Activated CD8-positive, alpha-beta memory T cell treated with anti-CD3 and anti-CD28 coated beads, Interleukin-2, amount 10 ng/mL, durations not matched to agents 7 days and 5 days (primary cell): Measurements from ENCODE around the gene CTNNBL1. TPM values are rescaled to one million over a fixed set of nuclear protein-coding genes. Genes with fewer than 3 reads are reported as not detected.

ENCODE experiments used
- ATAC-seq: fragments of 150-1000 bp; cut with Tn5 transposase; one replicate; pipeline ENCODE4 v1.10.0; 2021; ENCODE audit warnings: moderate library complexity
- CTCF ChIA-PET: fragments of 350-600 bp; sonication (Branson Sonifier 250); formaldehyde crosslinking; loops from one replicate; lab custom pipeline; 2021; ENCODE audit warnings: antibody characterized with exemption; lab: Charles Lee
- DNase-seq: peaks from one replicate; pipeline ENCODE4 v3.0.0-alpha.2; 2020
- H3K27ac Mint-ChIP-seq: one replicate; pipeline ENCODE4 v1.8.0; 2021; ENCODE audit warnings: mild to moderate bottlenecking, mixed read lengths
- H3K27me3 Mint-ChIP-seq: one replicate; pipeline ENCODE4 v1.8.0; 2021; ENCODE audit warnings: mixed read lengths
- H3K36me3 Mint-ChIP-seq: one replicate; pipeline ENCODE4 v1.8.0; 2021; ENCODE audit warnings: mild to moderate bottlenecking, mixed read lengths
- H3K4me1 Mint-ChIP-seq: one replicate; pipeline ENCODE4 v1.8.0; 2021; ENCODE audit warnings: mixed read lengths
- H3K4me3 Mint-ChIP-seq: one replicate; pipeline ENCODE4 v1.8.0; 2021; ENCODE audit warnings: mild to moderate bottlenecking, moderate library complexity, mixed read lengths
- H3K9me3 Mint-ChIP-seq: one replicate; pipeline ENCODE4 v1.8.0; 2022; ENCODE audit warnings: low read depth, mixed read lengths
- total RNA-seq, 2 experiments: library from RNA; stranded (reverse); gene quantifications; one replicate each; pipeline ENCODE4 v1.2.3, GENCODE V29; 2021

Gene CTNNBL1
- total RNA-seq, 2 experiments from 2014 or later = 79.8 to 90.2 TPM

GRCh38 chr20:37745553-37745952 lies 51.7 kb downstream of the CTNNBL1 start:
- CTCF ChIA-PET = interaction anchor here (1.5 kb wide), 1 partner anchor 247 kb away, joined by 3 read pairs; no protein-coding TSS in a partner anchor
- Mint-ChIP-seq H3K27ac (peak overlapping the region; percentile 87), H3K36me3 (peaks cover 27% of the 10 kb centered on the region), H3K4me3 (peak overlapping the region; percentile 35), H3K4me1 (peaks cover 27% of the 10 kb centered on the region), H3K9me3 (no peaks in the 10 kb centered on the region), H3K27me3 (no peaks in the 10 kb centered on the region)
- peak; percentile 94 for ATAC-seq
- DNase-seq = peak; percentile 61

GRCh38 chr20:37748015-37748414 lies 54.2 kb downstream of the CTNNBL1 start:
- DNase-seq (no peak), ATAC-seq (no peak)
- Mint-ChIP-seq H3K4me1 (peaks cover 24% of the 10 kb centered on the region), H3K36me3 (peaks cover 28% of the 10 kb centered on the region), H3K27ac (no peak overlapping the region), H3K4me3 (no peak overlapping the region), H3K9me3 (no peaks in the 10 kb centered on the region), H3K27me3 (no peaks in the 10 kb centered on the region)
- CTCF ChIA-PET = no interaction called here

GRCh38 chr20:37749218-37749617 lies 55.4 kb downstream of the CTNNBL1 start:
- CTCF ChIA-PET = interaction anchor here (1.0 kb wide), 1 partner anchor 18 kb away, joined by 3 read pairs; no protein-coding TSS in a partner anchor
- no peak for DNase-seq
- no peaks in the 10 kb centered on the region for H3K27me3 Mint-ChIP-seq
- H3K4me1 Mint-ChIP-seq = peaks cover 23% of the 10 kb centered on the region
- no peak for ATAC-seq
- no peak overlapping the region for H3K4me3 Mint-ChIP-seq
- no peak overlapping the region for H3K27ac Mint-ChIP-seq
- H3K9me3 Mint-ChIP-seq = no peaks in the 10 kb centered on the region
- H3K36me3 Mint-ChIP-seq = peaks cover 28% of the 10 kb centered on the region

GRCh38 chr20:37749620-37750403 lies 56.0 kb downstream of the CTNNBL1 start:
- H3K4me1 Mint-ChIP-seq = peaks cover 17% of the 10 kb centered on the region
- no peak for DNase-seq
- no peaks in the 10 kb centered on the region for H3K9me3 Mint-ChIP-seq
- peaks cover 29% of the 10 kb centered on the region for H3K36me3 Mint-ChIP-seq
- H3K27me3 Mint-ChIP-seq = no peaks in the 10 kb centered on the region
- no peak overlapping the region for H3K4me3 Mint-ChIP-seq
- no peak overlapping the region for H3K27ac Mint-ChIP-seq
- ATAC-seq = no peak
- CTCF ChIA-PET = no interaction called here

- Mint-ChIP-seq H3K9me3 (no peaks in the 10 kb centered on the region), H3K27me3 (no peaks in the 10 kb centered on the region), H3K4me1 (peaks cover 8% of the 10 kb centered on the region), H3K36me3 (peaks cover 17% of the 10 kb centered on the region), H3K27ac (no peak overlapping the region), H3K4me3 (no peak overlapping the region)
- CTCF ChIA-PET = interaction anchor here (1.0 kb wide), 1 partner anchor 32 kb away, joined by 3 read pairs; no protein-coding TSS in a partner anchor
- DNase-seq = no peak
- no peak for ATAC-seq
Measured at GRCh38 chr20:37755665-37756064, 61.8 kb downstream of the CTNNBL1 start.

- CTCF ChIA-PET = interaction anchor here (1.0 kb wide), 1 partner anchor 31 kb away, joined by 3 read pairs; no protein-coding TSS in a partner anchor
- no peak overlapping the region for H3K4me3 Mint-ChIP-seq
- DNase-seq = no peak
- ATAC-seq = no peak
- H3K27me3 Mint-ChIP-seq = no peaks in the 10 kb centered on the region
- peaks cover 16% of the 10 kb centered on the region for H3K36me3 Mint-ChIP-seq
- H3K4me1 Mint-ChIP-seq = peaks cover 8% of the 10 kb centered on the region
- no peak overlapping the region for H3K27ac Mint-ChIP-seq
- no peaks in the 10 kb centered on the region for H3K9me3 Mint-ChIP-seq
Measured at GRCh38 chr20:37756234-37756633, 62.4 kb downstream of the CTNNBL1 start.

GRCh38 chr20:37757550-37757949 lies 63.7 kb downstream of the CTNNBL1 start:
- ATAC-seq (no peak), DNase-seq (no peak)
- Mint-ChIP-seq H3K36me3 (peaks cover 13% of the 10 kb centered on the region), H3K4me1 (peaks cover 8% of the 10 kb centered on the region), H3K27ac (no peak overlapping the region), H3K27me3 (no peaks in the 10 kb centered on the region), H3K4me3 (no peak overlapping the region), H3K9me3 (no peaks in the 10 kb centered on the region)
- CTCF ChIA-PET = no interaction called here

GRCh38 chr20:37758332-37758731 lies 64.5 kb downstream of the CTNNBL1 start:
- H3K4me1 Mint-ChIP-seq = peaks cover 8% of the 10 kb centered on the region
- H3K36me3 Mint-ChIP-seq = peaks cover 13% of the 10 kb centered on the region
- ATAC-seq (no peak), DNase-seq (no peak)
- no peaks in the 10 kb centered on the region for H3K27me3 Mint-ChIP-seq
- CTCF ChIA-PET = no interaction called here
- H3K4me3 Mint-ChIP-seq = no peak overlapping the region
- no peak overlapping the region for H3K27ac Mint-ChIP-seq
- H3K9me3 Mint-ChIP-seq = no peaks in the 10 kb centered on the region

- no peak for DNase-seq
- H3K27me3 Mint-ChIP-seq = no peaks in the 10 kb centered on the region
- CTCF ChIA-PET = no interaction called here
- H3K4me1 Mint-ChIP-seq = peaks cover 8% of the 10 kb centered on the region
- no peak overlapping the region for H3K27ac Mint-ChIP-seq
- no peak for ATAC-seq
- no peak overlapping the region for H3K4me3 Mint-ChIP-seq
- no peaks in the 10 kb centered on the region for H3K9me3 Mint-ChIP-seq
- peaks cover 10% of the 10 kb centered on the region for H3K36me3 Mint-ChIP-seq
Measured at GRCh38 chr20:37759052-37759553, 65.3 kb downstream of the CTNNBL1 start.

GRCh38 chr20:37759761-37760209 lies 66.0 kb downstream of the CTNNBL1 start:
- Mint-ChIP-seq H3K4me3 (no peak overlapping the region), H3K36me3 (peaks cover 9% of the 10 kb centered on the region), H3K4me1 (peaks cover 8% of the 10 kb centered on the region), H3K9me3 (no peaks in the 10 kb centered on the region), H3K27ac (no peak overlapping the region), H3K27me3 (no peaks in the 10 kb centered on the region)
- DNase-seq (no peak), ATAC-seq (no peak)
- CTCF ChIA-PET = no interaction called here

GRCh38 chr20:37760322-37760721 lies 66.5 kb downstream of the CTNNBL1 start:
- no peak for DNase-seq
- H3K36me3 Mint-ChIP-seq = peaks cover 9% of the 10 kb centered on the region
- no peaks in the 10 kb centered on the region for H3K27me3 Mint-ChIP-seq
- H3K9me3 Mint-ChIP-seq = no peaks in the 10 kb centered on the region
- no peak overlapping the region for H3K27ac Mint-ChIP-seq
- H3K4me3 Mint-ChIP-seq = no peak overlapping the region
- ATAC-seq = no peak
- peaks cover 8% of the 10 kb centered on the region for H3K4me1 Mint-ChIP-seq
- CTCF ChIA-PET = no interaction called here

GRCh38 chr20:37762716-37763485 lies 69.1 kb downstream of the CTNNBL1 start:
- no peaks in the 10 kb centered on the region for H3K9me3 Mint-ChIP-seq
- peaks cover 9% of the 10 kb centered on the region for H3K36me3 Mint-ChIP-seq
- CTCF ChIA-PET = interaction anchor here (1.0 to 1.2 kb wide), 2 partner anchors 13 to 36 kb away, joined by 3 read pairs; no protein-coding TSS in a partner anchor
- no peak overlapping the region for H3K4me3 Mint-ChIP-seq
- ATAC-seq (no peak), DNase-seq (no peak)
- H3K27me3 Mint-ChIP-seq = no peaks in the 10 kb centered on the region
- no peaks in the 10 kb centered on the region for H3K4me1 Mint-ChIP-seq
- no peak overlapping the region for H3K27ac Mint-ChIP-seq

- Mint-ChIP-seq H3K27me3 (no peaks in the 10 kb centered on the region), H3K4me3 (no peak overlapping the region), H3K36me3 (peaks cover 12% of the 10 kb centered on the region), H3K4me1 (no peaks in the 10 kb centered on the region), H3K27ac (no peak overlapping the region), H3K9me3 (no peaks in the 10 kb centered on the region)
- DNase-seq = no peak
- ATAC-seq = no peak
- CTCF ChIA-PET = no interaction called here
Measured at GRCh38 chr20:37764333-37764935, 70.6 kb downstream of the CTNNBL1 start.
